Ishikawa (cell line): ENCODE measurements around the gene DNAJC15.

ENCODE experiments used
- CEBPB ChIP-seq: IDR thresholded peaks from 2 replicates; pipeline ENCODE4 v1.6.1; 2012
- CREB1 ChIP-seq: IDR thresholded peaks from 2 replicates; pipeline ENCODE4 v1.6.1; 2012; ENCODE audit warnings: low read depth
- EGR1 ChIP-seq: IDR thresholded peaks from 2 replicates; pipeline ENCODE4 v1.6.1; 2012
- EP300 ChIP-seq: IDR thresholded peaks from 2 replicates; pipeline ENCODE4 v1.6.1; 2012; ENCODE audit warnings: borderline replicate concordance
- FOXM1 ChIP-seq: IDR thresholded peaks from 2 replicates; pipeline ENCODE4 v1.6.1; 2012; ENCODE audit warnings: low read depth, borderline replicate concordance
- NFIC ChIP-seq: IDR thresholded peaks from 2 replicates; pipeline ENCODE4 v1.6.1; 2012
- RAD21 ChIP-seq: IDR thresholded peaks from 2 replicates; pipeline ENCODE4 v1.6.1; 2012; ENCODE audit warnings: low read depth
- TAF1 ChIP-seq: IDR thresholded peaks from 2 replicates; pipeline ENCODE4 v1.6.1; 2012; ENCODE audit warnings: low read depth, mild to moderate bottlenecking
- TCF12 ChIP-seq: IDR thresholded peaks from 2 replicates; pipeline ENCODE4 v1.6.1; 2012; ENCODE audit warnings: low read depth
- TEAD4 ChIP-seq: IDR thresholded peaks from 2 replicates; pipeline ENCODE4 v1.6.1; 2012
- YY1 ChIP-seq: IDR thresholded peaks from 2 replicates; pipeline ENCODE4 v1.6.1; 2012; ENCODE audit warnings: low read depth
- ZBTB7A ChIP-seq: IDR thresholded peaks from 2 replicates; pipeline ENCODE4 v1.6.1; 2012; ENCODE audit warnings: low read depth
- TF ChIP-seq, protein P1 (sequence below): IDR thresholded peaks from 2 replicates; pipeline ENCODE4 v1.6.1; 2012
- TF ChIP-seq, protein P2 (sequence below): IDR thresholded peaks from 2 replicates; pipeline ENCODE4 v1.6.1; 2012
- TF ChIP-seq, protein P3 (sequence below): IDR thresholded peaks from 2 replicates; pipeline ENCODE4 v1.6.1; 2012; ENCODE audit warnings: low read depth, mild to moderate bottlenecking

The DNAJC15 gene

DNA sequence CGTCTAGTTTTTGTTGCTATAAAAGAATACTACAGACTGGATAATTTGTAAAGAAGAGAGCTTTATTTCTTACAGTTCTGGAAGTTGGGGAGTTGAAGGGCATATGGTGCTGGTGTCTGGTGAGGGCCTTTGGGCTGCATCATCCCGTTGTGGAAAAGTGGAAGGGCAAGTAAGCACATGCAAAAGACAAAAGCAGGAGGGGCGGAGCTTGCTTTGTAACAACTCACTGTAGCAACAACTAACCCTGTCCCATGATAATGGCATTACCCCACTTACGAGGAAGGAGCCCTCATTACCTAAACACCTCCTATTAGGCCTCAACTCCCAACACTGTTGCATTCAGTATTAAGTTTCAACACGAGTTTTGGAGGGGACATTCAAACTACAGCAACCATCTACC is 7.2 kb upstream of the DNAJC15 start:
- TF ChIP-seq, protein P1, sequence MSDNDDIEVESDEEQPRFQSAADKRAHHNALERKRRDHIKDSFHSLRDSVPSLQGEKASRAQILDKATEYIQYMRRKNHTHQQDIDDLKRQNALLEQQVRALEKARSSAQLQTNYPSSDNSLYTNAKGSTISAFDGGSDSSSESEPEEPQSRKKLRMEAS: no peak
- TF ChIP-seq, protein P2, sequence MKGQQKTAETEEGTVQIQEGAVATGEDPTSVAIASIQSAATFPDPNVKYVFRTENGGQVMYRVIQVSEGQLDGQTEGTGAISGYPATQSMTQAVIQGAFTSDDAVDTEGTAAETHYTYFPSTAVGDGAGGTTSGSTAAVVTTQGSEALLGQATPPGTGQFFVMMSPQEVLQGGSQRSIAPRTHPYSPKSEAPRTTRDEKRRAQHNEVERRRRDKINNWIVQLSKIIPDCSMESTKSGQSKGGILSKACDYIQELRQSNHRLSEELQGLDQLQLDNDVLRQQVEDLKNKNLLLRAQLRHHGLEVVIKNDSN: no peak
- TF ChIP-seq EP300 (no peak), EGR1 (no peak), TCF12 (no peak), ZBTB7A (no peak), FOXM1 (no peak), TEAD4 (no peak), CREB1 (no peak), TAF1 (no peak), NFIC (no peak)

DNA sequence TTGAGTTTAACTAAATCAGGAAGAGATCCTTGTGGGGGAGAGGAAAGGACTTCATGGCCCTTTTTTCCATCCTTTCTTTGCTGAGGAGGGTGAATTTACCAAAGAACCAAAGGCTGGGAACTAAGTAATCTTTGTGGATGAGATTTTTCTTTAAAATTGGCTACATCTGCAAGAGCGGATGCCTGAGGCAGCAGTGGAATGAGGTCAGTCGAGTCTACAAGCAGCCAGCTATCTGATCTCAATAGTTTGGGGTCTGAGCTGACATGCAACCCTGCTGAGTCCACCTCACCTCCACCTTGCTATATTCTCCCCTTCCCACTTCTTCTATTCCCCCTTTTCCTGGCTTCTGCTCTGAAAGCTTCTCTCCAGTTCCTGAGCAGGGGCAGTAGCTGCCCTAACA is 3.6 kb upstream of the DNAJC15 start:
- TF ChIP-seq CEBPB (no peak), RAD21 (no peak), YY1 (no peak), EGR1 (no peak), TAF1 (no peak)
- TF ChIP-seq, protein P3, sequence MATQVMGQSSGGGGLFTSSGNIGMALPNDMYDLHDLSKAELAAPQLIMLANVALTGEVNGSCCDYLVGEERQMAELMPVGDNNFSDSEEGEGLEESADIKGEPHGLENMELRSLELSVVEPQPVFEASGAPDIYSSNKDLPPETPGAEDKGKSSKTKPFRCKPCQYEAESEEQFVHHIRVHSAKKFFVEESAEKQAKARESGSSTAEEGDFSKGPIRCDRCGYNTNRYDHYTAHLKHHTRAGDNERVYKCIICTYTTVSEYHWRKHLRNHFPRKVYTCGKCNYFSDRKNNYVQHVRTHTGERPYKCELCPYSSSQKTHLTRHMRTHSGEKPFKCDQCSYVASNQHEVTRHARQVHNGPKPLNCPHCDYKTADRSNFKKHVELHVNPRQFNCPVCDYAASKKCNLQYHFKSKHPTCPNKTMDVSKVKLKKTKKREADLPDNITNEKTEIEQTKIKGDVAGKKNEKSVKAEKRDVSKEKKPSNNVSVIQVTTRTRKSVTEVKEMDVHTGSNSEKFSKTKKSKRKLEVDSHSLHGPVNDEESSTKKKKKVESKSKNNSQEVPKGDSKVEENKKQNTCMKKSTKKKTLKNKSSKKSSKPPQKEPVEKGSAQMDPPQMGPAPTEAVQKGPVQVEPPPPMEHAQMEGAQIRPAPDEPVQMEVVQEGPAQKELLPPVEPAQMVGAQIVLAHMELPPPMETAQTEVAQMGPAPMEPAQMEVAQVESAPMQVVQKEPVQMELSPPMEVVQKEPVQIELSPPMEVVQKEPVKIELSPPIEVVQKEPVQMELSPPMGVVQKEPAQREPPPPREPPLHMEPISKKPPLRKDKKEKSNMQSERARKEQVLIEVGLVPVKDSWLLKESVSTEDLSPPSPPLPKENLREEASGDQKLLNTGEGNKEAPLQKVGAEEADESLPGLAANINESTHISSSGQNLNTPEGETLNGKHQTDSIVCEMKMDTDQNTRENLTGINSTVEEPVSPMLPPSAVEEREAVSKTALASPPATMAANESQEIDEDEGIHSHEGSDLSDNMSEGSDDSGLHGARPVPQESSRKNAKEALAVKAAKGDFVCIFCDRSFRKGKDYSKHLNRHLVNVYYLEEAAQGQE: no peak

DNA sequence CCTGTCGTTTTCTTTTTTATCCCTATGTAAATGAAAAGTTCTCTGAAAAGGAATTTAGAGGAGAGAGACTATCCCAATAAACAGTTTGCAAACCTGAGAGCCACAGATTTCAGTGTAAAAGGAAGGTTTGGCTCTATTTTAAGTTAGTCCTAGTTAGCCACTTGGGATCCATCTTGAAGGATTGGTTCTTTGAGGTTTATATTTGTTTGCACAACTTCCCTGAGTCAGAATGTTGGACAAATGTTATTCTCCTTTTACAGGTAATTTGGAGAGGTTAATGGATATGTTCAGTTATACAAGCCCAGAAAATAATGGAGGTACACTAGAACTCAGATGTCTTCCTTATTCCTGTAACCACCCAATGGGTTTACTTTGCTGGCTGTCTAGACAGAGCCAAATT is 2.6 kb upstream of the DNAJC15 start:
- TF ChIP-seq ZBTB7A (no peak), YY1 (no peak), CEBPB (no peak), EGR1 (no peak), TEAD4 (no peak), FOXM1 (no peak), TAF1 (no peak), RAD21 (no peak), EP300 (no peak), CREB1 (no peak), NFIC (no peak), TCF12 (no peak)
- TF ChIP-seq, protein P2: no peak
- TF ChIP-seq, protein P3: no peak
- TF ChIP-seq, protein P1: no peak

DNA sequence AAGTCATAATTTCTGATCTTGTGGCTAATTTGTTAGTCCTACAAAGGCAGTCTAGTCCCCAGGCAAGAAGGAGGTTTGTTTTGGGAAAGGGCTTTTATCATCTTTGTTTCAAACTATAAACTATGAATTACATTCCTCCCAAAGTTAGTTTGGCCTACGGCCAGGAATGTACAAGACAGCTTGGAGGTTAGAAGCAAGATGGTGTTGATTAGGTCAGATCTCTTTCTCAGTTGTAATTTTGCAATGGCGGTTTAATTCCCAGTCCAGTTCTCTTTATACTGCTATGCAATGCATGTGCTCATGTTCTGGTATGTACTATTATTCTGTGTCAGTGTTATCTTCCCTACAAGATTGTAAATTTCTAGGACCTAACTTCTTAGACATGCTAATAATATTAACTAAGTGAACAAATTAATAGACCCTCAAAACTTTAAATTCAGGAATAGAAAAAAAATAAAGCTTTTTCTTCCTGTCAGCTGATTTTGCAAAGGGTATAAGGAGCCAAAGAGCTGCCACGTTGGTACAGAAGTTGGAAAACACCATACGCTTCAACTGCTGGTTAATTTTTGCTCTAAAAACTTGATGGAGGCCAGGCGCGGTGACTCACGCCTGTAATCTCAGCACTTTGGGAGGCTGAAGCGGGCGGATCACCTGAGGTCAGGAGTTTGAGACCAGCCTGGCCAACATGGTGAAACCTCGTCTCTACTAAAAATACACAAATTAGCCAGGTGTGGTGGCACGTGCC is 1.3 kb upstream of the DNAJC15 start:
- TF ChIP-seq CREB1 (no peak), TAF1 (no peak), CEBPB (no peak), TEAD4 (no peak), RAD21 (no peak), YY1 (no peak), NFIC (no peak), FOXM1 (no peak)
- TF ChIP-seq, protein P2: no peak
- TF ChIP-seq, protein P1: no peak
- TF ChIP-seq, protein P3: no peak
